ENCODE data around the gene SRPK2. TPM values are rescaled to one million over a fixed set of nuclear protein-coding genes. Genes with fewer than 3 reads are reported as not detected.

The SRPK2 gene
- total RNA-seq, 4 donors from 2014 or later, result 33.0 to 47.4 (median 42.8) TPM

DNA sequence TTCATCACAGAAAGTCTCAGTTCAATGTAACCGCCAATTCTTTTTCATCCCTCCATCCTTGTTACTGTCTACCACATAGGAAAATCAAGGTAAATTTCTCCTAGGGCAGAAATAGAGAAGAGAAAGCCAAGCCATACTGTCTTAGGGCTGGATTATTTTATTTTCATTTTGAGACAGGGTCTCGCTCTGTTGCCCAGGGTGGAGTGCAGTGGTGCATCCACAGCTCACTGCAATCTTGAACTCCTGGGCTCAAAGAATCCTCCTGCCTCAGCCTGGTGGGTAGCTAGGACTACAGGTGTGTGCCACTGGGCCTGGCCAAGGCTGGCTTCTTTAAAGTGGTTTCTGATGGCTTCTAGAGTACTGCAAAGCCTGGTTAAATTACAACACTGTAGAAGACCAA, 181.7 kb downstream of the SRPK2 start:
- Histone ChIP-seq H3K36me3 (peaks cover 0 to 4% (median 0%) of the 10 kb centered on the region in 4 donors), H3K9me3 (no peaks in the 10 kb centered on the region), H3K27ac (replicated peaks in 1 of 4) (no peak overlapping the region), H3K4me1 (peaks cover 11 to 37% (median 18%) of the 10 kb centered on the region in 4 donors), H3K4me3 (no peak overlapping the region), H3K27me3 (no peaks in the 10 kb centered on the region)
- intact Hi-C loops (cut with DNase I), result no loop called here
- no peak for TF ChIP-seq EP300 (IDR thresholded peaks at IDR 0.05)
- no peak for TF ChIP-seq POLR2AphosphoS5 (IDR thresholded peaks at IDR 0.05)
- no peak for TF ChIP-seq CTCF (IDR thresholded peaks at IDR 0.05)
- WGBS, result 100% methylated on average over 2 of the region's 2 CpGs
- no peak for DNase-seq (ENCODE audit: extremely low spot score)

GRCh38 chr7:105205592-105206237, 183.0 kb downstream of the SRPK2 start:
- 78% methylated on average over 7 of the region's 7 CpGs for WGBS
- Histone ChIP-seq H3K4me1 (peaks cover 5 to 30% (median 13%) of the 10 kb centered on the region in 4 donors), H3K27me3 (no peaks in the 10 kb centered on the region), H3K9me3 (no peaks in the 10 kb centered on the region), H3K4me3 (no peak overlapping the region), H3K36me3 (peaks cover 0 to 14% (median 3%) of the 10 kb centered on the region in 4 donors), H3K27ac (replicated peaks in 1 of 4) (no peak overlapping the region)
- intact Hi-C loops (cut with DNase I), result no loop called here
- no peak for DNase-seq (ENCODE audit: extremely low spot score)
- TF ChIP-seq EP300 (IDR thresholded peaks at IDR 0.05) (no peak), CTCF (IDR thresholded peaks at IDR 0.05) (no peak), POLR2AphosphoS5 (IDR thresholded peaks at IDR 0.05) (no peak), POLR2A (IDR thresholded peaks at IDR 0.05; ENCODE audit: low read depth) (no peak)

DNA sequence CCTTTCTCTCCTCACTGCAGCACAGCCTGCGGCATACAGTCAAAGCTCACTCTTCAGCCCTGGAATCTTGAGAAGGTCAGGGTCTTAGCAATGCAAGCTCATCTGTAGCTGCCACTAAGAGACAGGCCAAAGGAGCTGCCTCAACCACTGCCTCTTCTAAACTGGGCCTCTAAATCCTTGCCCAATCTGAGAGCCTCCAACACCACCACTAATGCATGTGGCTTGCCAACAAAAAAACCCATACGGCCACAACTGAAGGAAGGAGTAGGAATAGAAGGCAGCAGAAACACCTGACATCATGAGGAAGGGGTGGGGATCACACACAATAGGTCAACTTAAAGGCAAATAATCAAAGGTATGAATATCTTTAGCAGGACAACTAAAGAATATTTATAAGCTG, 183.8 kb downstream of the SRPK2 start:
- intact Hi-C loops (cut with DNase I), result no loop called here
- TF ChIP-seq CTCF (IDR thresholded peaks at IDR 0.05), result no peak
- TF ChIP-seq EP300 (IDR thresholded peaks at IDR 0.05), result no peak
- TF ChIP-seq POLR2A (IDR thresholded peaks at IDR 0.05; ENCODE audit: low read depth), result no peak
- H3K9me3 ChIP-seq, result no peaks in the 10 kb centered on the region

GRCh38 chr7:105204520-105204919, 184.2 kb downstream of the SRPK2 start:
- intact Hi-C loops (cut with DNase I), result no loop called here
- peaks cover 0 to 14% (median 3%) of the 10 kb centered on the region in 4 donors for H3K36me3 ChIP-seq
- WGBS, result 94% methylated on average over 9 of the region's 9 CpGs
- TF ChIP-seq POLR2AphosphoS5 (IDR thresholded peaks at IDR 0.05), result no peak
- TF ChIP-seq EP300 (IDR thresholded peaks at IDR 0.05), result no peak
- no peak for TF ChIP-seq CTCF (IDR thresholded peaks at IDR 0.05)
- no peak for TF ChIP-seq POLR2A (IDR thresholded peaks at IDR 0.05; ENCODE audit: low read depth)
- H3K27me3 ChIP-seq, result no peaks in the 10 kb centered on the region
- H3K4me3 ChIP-seq, result no peak overlapping the region
- H3K27ac ChIP-seq (replicated peaks in 1 of 4), result no peak overlapping the region
- H3K9me3 ChIP-seq, result no peaks in the 10 kb centered on the region
- DNase-seq (ENCODE audit: extremely low spot score), result no peak
- peaks cover 0 to 18% (median 6%) of the 10 kb centered on the region in 4 donors for H3K4me1 ChIP-seq

More for the DNA sequence above, 183.8 kb downstream of the SRPK2 start:
- no peak overlapping the region for H3K27ac ChIP-seq (replicated peaks in 1 of 4)
- no peaks in the 10 kb centered on the region for H3K27me3 ChIP-seq
- H3K4me1 ChIP-seq, result peaks cover 0 to 23% (median 7%) of the 10 kb centered on the region in 4 donors
- no peak overlapping the region for H3K4me3 ChIP-seq
- peaks cover 0 to 14% (median 3%) of the 10 kb centered on the region in 4 donors for H3K36me3 ChIP-seq
- no peak for DNase-seq (ENCODE audit: extremely low spot score)
- 100% methylated on average over 2 of the region's 2 CpGs for WGBS

- Histone ChIP-seq H3K4me3 (no peak overlapping the region), H3K27ac (replicated peaks in 1 of 4) (peak overlapping the region in 1 of 4 donors; percentile 15), H3K9me3 (no peaks in the 10 kb centered on the region), H3K4me1 (peaks cover 7 to 21% (median 12%) of the 10 kb centered on the region in 4 donors), H3K36me3 (peaks cover 0 to 14% (median 3%) of the 10 kb centered on the region in 4 donors), H3K27me3 (no peaks in the 10 kb centered on the region)
- TF ChIP-seq CTCF (IDR thresholded peaks at IDR 0.05) (no peak), EP300 (IDR thresholded peaks at IDR 0.05) (no peak), POLR2A (IDR thresholded peaks at IDR 0.05; ENCODE audit: low read depth) (no peak), POLR2AphosphoS5 (IDR thresholded peaks at IDR 0.05) (no peak)
- intact Hi-C loops (cut with DNase I), result no loop called here
- WGBS, result 76% methylated on average over 3 of the region's 3 CpGs
- no peak for DNase-seq (ENCODE audit: extremely low spot score)
These were observed 186.1 kb downstream of the SRPK2 start for GRCh38 chr7:105202616-105203015.
